HuH-7.5 (cell line): ENCODE measurements around the gene NR5A2.
A peak's percentile ranks its signal among the peaks of the same experiment; 100 is the strongest.

ENCODE experiments used
- DNase-seq: peaks from one replicate; pipeline ENCODE4 v3.0.0; 2011; ENCODE audit warnings: low spot score

The NR5A2 gene

DNA sequence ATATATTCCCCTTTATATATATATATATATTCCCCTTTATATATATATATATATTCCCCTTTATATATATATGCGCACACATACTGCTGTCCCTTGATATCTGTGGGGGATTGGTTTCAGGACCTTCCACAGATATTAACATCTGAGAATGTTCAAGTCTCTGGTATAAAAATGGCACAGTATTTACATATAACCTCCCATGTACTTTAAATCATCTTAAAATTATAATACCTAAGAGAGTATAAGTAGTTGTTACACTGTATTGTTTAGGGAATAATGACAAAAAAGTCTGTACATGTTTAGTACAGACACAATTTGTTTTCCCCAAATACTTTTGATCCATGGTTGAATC is 45.8 kb downstream of the NR5A2 start:
- DNase-seq: no peak

DNA sequence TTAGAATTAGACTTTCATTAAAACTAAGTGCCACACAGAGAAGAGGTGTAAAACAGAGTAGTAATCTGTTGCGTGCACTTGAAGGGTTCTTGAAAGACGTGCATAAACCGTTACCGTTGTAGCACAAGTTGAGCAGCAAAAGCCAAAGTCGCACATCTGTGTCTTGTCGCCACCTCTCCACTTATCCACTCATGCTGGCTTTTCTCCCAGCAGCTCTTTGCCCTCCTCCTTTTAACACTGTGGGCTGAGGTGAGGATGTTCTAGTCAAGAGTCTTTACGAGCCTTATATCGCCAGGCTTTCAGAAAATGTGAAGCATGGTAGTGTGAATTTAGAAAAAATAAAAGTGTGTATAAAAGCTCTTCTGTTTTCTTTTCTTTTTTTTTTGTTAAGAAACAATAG is 48.0 kb downstream of the NR5A2 start:
- no peak for DNase-seq

DNA sequence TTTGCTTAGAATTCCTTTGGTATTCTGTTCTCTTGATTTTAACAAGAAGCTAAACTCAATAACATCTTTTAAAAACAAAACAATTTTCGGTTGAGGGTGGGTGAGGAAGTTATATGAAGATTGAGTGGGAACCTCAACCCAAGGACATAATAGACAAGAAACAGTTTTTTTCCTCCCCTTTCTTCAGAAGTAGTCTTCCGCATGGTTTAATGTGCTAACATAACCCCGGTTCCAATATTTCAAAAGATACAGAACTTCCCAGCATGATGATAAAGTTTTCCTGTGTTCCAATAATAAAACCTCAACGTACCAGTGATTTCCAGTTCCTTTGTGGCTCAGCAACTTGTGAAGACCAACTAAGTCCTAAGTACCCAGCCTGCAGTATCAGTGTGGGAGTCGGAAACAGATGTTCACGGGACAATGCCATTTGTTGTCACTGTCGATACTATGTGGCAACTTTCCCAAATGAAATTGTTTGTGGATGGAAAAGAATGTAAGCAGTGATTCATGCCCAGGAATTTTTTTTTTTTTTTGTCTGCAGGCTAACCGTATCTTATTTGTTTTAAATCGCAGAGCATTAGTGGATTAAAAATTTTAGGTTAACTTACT is 48.5 kb downstream of the NR5A2 start:
- no peak for DNase-seq

DNA sequence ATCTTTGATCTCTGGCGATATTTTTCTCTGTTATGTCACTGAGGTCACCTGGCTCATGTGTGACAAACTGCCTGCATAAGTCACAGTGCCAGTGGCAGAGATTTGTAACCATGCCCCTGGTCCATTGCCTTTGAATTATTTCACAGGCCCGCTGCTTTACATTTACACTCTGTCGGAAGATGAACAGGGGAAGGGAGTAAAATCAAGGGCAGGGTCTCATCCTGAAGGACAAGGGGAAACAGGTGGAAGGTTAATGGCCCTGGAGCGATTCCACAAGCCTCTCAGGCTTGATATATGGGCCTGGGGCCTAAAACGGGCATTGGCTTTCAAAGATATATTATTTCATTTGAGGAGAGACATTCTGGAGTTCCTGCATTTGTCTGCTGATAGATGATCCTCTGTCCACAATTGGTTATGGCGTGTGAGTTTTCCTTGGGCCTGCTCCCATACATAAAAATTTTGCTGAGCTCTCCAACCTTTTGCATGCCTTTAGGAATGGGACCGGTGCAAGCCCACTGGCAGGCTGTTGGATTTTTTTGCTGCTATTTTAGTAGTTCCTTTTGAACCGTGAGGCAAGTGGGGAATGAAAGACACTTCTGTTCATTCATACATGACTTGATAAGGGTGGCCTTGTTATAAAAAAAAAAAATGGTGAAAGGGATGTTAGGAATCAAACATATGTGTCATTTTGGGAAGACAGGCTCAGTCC is 51.9 kb downstream of the NR5A2 start:
- no peak for DNase-seq

DNA sequence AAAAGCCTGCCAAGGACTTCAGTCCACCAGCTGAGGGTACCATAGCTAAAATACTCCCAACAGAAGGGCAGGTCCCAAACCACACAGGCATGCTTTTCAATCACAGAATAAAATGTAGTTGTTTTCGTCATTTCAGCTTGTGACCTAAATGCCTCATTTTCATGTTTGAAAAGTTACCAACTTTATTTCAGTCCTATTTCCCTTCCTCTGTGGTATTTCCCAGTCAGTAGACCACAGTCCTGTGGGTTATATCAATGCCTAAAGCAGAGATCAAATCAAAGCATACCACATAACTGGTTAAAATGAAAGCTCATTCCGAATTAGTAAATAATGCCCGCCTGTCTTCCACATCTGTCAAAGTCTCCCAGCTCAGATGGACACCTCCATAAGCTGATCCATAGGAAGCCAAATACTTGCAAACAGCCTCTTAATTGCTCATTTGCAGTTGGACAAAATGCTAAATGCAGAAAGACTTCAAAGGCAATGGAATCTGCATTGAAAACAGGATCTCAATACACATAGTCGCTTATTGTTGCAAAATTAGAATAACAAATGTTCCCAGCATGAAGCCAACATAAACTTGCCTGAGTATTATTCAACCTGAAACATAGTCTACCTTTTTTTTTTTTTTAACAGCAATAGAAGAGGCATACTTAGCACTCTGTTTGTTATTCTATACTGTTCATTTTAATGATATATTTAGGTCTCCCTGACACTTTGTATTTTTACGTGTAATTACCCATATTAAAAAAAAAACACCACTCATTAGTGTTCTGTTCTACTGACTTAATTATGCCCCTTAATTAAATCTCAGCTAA is 53.9 kb downstream of the NR5A2 start:
- no peak for DNase-seq

DNA sequence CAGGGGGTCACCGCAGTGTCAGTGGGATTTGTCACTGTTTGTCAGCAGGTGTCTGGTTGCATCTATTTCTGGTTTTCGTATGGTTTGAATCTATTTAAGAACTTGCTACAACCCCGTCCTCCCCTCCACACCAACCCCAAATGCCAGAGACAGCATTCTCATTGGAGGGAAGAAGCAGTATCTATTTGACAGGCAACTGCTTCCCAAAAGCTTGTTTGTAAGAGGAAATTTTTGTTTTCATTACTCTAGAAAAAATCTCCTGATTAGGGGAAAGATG is 54.4 kb downstream of the NR5A2 start:
- no peak for DNase-seq

DNA sequence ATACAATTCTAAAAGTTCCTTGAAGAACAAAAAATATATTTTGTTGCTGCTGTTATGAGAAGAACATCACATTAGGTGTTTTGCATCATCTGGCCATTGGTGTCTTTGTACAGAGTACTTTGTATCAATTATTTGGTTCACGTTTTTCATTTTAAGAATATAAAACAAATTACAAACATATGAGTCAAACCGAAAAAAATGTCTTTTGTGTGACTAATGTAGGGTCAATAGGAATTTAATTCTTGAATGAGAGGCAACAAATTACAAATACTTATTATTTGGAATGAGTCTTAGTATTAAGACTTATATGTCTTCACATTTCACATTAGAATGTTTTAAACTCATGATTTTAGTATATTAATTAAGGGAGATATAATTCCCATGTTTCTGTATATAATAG is 54.8 kb downstream of the NR5A2 start:
- no peak for DNase-seq

DNA sequence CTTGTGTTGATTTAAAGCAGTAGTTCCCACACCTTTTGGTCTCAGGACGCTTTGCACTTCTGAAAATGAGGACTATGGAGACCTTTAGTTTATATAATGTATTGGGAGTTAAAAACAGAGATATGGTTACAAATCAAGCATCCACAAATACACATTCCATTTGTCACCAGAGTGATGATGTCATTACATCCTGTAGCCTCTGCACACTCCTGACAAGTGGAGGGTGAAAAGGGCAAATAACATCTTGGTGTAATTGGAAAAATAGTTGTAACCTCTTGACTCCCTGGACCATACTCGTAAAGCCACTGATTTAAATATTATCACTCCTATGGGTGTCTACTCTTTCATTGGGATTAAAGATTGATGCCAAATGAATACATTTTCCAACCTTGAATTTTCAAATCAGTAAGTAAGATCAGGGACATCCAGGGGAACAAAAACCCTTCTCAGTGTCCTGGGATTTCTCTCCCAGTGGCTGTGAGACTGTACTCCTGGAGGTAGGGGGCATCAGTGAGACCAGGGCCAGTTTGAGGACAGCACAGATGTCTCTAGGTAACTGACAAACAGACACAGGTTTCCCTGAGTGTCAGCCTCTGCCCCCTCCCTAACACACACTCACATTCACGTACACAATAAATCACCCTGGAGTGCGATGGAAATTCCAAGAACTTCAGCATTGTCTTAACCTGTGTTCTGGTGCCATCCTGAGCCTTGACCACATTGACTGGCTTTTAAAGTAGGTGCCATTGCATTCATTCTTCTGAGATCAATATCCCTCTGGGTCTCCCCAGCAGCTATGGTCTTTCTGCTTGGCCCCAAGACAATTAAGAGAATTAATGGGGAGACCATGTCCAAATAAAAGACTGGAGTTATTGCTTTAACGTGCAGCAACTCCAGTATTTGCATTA is 63.0 kb downstream of the NR5A2 start:
- DNase-seq: peak; percentile 32

DNA sequence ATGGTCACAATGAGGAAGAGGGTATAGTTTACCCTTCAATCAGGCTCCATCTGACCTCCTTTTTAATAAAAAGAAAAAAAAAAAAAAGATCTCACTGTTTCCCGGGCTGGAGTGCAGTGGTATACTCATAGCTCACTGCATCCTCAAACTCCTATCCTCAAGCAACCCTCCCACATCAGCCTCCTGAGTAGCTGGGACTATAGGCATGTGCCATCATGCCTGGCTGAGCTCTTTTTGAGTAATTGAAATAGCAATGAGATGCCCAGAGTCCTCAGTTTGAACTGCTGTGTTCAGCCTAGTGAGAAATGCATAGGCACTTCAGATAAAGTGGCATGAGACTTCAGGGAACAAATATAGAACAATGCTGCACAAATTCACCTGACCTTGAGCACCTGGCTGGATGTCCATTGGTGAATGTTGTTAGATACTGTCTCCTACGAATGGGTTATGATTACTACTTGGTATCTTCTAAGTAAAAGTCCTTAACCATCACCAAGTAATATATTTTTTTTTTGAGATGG is 67.6 kb downstream of the NR5A2 start:
- DNase-seq: no peak

DNA sequence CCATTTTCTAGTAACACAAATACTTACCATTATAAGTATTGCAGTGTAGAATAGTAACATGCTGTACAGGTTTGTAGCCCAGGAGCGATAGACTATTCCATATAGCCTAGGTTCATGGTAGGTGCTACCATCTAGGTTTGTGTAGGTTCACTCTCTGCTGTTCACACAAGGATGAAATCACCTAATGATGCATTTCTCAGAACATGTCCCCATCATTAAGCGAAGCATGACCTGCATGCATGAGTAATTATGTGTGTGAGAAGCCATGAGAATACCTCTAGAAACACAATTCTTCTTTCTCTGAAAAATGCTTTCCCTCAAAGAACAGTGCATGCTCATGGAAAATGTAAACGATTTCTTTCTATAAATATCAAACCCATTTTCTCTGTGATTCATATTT is 69.3 kb downstream of the NR5A2 start:
- DNase-seq: no peak

DNA sequence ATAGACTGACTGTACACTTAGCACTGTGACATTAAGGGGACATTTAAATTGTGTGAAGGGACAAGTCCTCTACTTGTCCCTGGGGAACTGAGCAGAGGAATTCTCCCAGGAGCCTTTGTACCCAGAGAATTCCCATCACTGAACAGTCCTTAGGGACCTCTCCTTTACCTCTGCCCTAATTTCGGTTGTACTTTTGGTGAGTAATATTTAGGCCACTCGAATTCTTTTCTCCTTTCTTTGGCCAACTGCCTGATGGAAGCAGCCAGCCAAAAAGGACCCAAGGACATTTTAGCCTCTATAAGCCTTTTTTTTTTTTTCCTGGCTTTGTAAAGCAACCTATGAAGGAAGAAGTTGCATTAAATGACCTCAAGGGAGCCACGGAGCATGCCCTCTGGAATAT is 71.5 kb downstream of the NR5A2 start:
- DNase-seq: no peak

DNA sequence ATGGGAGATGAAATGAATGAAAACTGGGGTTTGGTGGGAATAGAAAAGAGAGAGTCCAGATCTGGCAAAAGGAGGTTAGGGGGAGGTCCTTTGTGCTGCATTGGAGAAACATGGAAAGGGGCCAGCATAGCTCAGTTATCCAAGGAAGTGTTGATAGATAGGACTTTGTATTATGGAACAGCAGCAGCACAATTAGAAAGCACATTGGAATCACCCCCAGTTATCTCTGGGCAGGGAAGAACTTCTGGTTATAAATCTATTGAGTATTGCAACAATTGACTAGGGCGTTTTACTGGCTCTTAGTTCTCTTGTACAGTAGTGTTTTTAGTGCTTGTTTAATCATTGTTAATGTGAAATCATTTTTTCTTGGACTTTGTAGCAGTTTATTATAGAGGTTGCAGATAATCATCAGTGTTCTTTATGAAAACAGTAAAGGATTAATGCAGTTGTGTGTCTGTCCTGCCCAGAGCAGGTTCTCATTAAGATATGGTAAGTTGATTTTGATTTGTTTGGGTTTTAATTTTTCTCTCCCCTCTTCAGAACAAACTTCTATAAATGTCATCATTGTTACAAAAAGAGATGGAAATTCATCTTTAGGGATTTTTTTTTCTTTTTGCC is 76.6 kb downstream of the NR5A2 start:
- DNase-seq: no peak

DNA sequence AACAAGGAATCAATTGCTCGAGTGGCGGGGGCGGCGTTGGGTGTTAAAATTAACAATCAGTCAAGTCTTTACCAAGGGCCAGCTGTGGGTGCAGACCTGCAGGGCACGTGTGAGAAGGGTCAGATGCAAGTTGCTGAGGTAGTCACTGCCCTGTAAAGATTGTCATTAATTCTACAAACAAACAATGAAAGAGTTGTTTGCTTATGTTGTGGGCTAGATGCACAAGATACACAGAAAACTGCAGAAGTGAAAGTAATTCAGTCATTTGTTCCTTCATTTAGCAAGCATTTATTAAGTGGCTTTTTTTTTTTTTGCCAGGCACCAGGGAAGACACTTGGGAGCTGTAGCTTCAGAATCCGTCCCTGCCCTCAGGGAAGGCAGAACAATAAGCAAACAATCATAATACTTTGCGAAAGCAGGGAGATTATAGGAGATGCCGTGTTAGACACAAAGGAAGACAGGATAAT is 79.5 kb downstream of the NR5A2 start:
- DNase-seq: no peak

DNA sequence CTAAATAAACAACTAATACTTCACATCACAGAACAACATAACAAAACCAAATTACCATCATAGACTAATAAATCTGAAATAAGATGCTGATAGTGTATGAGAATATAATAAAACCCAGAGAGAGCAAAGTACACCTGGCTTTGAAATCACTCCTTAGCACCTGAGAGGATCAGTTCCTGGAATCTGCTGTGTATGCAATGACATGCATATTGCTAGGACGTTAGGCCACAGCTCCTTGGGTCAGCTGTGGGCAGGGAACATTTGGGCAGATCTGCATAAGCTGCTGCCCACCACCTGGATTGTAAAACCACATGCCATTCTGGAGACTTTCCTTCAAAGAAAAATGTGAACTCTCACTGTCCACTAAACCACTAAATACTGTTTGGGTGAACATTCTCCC is 81.1 kb downstream of the NR5A2 start:
- no peak for DNase-seq

DNA sequence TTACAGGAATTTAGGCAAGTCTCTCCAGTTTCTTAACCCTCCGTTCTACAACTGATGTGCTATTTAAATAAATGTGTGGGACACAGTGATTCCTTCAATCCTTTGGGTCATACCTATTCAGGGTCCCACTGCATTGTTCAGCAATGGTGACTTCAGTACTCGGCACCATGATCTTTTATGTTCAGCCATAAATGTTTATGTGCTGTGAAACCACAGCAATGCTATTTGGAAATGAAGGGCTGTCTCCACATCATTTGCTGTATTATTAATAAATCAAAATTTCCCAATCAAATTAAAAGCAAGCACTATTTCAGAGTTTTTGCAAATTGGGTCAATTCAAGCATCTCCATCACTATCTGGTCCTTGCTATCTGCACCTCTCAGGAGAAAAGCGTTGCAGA is 84.8 kb downstream of the NR5A2 start:
- no peak for DNase-seq

DNA sequence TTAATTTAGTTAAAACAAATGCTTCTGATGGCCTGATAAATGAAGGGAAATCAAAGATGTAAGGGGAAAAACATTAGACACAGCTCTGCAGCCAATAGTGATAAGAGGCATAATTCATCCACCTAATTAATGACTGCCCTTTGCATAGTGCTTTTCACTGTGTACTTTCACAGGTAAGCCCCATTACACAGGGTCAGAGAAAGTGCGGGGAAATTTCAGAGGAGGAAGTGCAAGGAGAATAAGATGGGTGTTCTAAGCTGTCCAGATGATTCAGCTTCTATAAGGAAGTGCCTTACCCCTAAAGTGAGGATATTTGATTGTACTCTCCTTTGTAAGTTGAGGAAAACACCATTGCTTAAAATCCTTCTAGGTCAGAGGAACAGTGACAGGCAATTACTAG is 88.0 kb downstream of the NR5A2 start:
- no peak for DNase-seq

DNA sequence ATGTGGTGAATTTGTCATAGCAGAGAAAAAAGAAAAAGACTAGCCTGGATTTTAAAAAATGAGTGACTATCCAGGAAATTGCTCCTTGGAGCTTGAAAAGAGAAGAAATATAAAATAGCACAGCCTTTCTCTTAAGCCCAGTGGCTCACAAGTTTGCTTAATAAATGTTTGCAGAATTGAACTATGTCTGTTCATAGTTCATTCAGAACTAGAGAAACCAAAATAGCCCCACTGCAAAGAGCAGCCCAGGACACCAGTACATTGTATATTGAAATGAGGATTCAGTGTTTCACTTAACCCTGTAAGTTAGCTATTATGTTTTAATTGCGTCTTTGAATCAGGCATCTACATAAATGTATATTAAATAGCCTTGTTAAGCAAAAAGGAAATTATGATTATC is 88.8 kb downstream of the NR5A2 start:
- DNase-seq: no peak

DNA sequence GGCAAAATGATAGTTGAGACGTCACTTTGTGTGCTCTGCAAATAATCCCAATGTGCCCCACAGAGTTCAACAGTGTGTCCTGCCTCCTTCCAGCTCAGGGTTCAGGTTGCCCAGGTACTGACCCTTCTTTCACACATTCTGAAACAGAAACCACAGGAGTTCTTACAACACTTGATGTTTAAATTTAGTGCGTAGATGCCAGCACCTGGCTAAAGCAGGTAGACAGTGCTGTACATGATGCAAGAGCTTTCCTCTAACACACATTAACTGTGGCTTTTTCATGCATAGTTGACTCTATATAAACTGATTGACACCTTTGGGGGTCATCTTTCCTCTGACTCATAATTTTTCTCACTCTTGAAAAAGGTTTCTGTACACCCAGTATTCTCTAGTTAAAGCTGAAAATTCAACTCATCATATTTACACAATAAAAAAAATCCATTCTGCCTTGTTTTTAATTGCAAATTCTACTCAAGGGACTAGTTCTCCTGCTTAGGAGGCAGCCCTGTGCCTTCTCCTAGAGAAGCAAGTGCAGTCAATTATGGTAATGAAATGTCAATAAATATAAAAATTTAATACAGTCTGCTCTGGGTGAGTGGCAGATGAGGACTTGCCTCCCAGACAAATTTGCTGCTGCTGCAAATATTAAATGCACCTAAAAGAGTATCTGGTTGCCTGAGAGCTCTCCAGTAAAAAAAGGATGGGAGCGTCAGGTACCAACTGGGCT is 91.4 kb downstream of the NR5A2 start:
- no peak for DNase-seq

DNA sequence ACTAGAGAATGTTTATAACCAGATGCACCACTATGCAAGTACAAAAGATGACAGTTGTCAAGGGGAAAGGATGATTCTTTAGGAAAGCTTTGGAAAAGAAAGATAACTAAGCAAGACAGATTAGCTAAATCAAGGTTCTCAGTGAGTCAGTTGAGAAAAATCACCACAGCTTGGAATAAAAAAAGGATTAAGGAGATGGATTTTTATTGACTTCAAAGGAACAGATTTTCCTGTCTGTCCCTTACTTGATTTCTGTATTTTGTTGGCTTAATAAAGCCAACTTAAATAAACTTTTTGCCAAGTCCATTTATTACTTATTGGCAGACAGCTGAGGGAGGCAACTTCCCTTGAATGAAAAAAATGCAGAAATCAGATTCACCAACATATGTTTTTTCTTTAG is 93.9 kb downstream of the NR5A2 start:
- no peak for DNase-seq

DNA sequence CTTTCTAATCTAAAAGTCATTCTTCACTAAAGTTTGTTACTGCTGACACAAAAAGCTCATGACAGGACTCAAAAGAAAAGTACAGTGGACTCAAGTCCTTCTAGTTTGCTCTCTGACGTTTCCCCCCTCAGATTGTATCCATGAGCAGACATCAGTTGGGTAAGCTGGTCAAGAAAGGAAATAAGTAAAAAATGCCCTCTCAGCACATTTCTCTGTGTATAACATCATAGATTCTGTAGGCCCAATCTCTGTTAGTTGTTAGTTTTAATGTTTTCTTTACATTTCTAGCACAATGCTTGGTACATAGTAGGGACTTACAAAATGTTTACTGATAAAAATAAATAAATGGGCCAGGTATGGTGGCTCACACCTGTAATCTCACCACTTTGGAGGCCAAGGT is 96.8 kb downstream of the NR5A2 start:
- DNase-seq: no peak

DNA sequence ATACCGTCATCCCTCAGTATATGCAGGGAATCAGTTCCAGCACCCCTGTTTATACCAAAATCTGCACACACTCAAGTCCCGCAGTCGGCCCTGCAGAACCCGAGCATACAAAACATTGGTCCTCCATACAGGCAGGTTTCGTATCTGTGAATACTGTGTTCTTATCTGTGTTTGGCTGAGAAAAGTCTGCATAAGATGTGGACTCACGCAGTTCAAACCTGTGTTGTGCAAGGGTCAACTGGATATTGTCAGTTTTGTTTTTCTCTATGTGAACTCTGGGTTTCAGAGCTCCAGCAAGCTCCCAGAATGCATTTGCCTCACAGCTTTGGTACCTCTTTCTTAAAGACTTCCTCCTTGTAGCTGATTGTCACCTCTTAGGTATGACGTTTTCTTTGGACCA is 100.6 kb downstream of the NR5A2 start:
- DNase-seq: no peak
